Dermis blood vessel endothelial cell (primary cell): ENCODE data around the gene ADK. TPM values are rescaled to one million over a fixed set of nuclear protein-coding genes. Genes with fewer than 3 reads are reported as not detected.
"Not testable (repeated sequence)": the region's sequence is repeated elsewhere in the genome, so short reads cannot be mapped to it uniquely, and the experiment has no call there.

Experiments used
- DNase-seq: peaks from one replicate; pipeline ENCODE4 v3.0.0; 2010
- total RNA-seq: library from RNA; depleted of rRNA; stranded (reverse); fragments of >200 nt; gene quantifications from 2 replicates; pipeline ENCODE4 v1.2.3, GENCODE V29; 2014

ADK gene
- total RNA-seq, 1 donor from 2014 or later = 15.3 TPM

DNA sequence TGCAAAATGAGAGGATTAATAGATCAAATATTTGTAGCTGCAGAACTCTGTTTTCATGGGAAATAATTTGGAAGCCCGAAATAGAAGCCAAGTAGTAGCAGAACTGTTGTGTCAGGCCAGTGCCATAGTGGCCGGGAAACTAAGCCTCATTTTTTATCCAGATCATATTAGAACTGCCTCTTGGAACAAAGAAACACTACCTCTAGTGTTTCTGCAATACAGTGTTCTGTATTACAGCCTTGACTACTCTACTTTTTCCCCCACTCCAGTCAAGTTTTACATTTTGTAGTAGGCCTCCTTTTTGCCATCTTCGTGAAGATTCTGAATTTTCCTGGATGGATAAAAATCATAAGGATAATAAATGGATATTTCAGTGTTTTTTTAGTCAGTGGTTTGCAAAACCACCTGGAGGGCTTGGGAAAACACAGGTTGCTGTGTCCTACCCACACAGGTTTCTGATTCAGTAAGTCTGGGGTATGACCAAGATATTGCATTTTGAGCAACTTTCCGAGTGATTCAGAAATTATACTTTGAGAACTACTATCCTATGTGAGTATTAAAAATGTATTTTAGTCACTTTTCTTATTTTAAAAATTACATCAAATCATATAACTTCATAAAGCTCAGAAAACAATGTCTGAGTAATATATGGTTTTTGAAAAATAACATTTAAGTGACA is 349.1 kb downstream of the ADK start:
- DNase-seq = no peak

- peak; percentile 53 for DNase-seq
Measured at GRCh38 chr10:74500816-74501215, 349.8 kb downstream of the ADK start.

- peak; percentile 83 for DNase-seq
Measured at GRCh38 chr10:74502963-74503608, 352.1 kb downstream of the ADK start.

GRCh38 chr10:74507951-74508350 is 356.9 kb downstream of the ADK start:
- no peak for DNase-seq

GRCh38 chr10:74510594-74510993 is 359.6 kb downstream of the ADK start:
- DNase-seq = no peak

- no peak for DNase-seq
Measured at GRCh38 chr10:74511051-74511450, 360.0 kb downstream of the ADK start.

DNA sequence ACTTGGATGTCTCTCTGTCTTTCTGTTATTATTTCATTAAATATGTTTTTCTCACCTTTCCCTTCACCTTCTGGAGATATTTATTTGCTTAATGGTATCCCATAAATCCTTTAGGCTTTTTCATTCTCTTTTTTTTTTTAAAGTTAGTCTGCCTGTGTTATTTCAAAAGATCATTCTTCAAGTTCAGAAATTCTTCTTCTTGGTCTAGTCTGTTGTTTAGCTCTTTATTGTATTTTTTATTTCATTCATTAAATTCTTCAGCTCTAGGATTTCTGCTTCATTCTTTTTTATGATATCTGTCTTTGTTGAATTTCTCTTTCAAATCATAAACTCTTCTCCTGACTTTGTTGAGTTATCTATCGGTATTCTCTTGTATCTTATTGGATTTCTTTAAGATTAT is 363.3 kb downstream of the ADK start:
- DNase-seq = no peak

- no peak for DNase-seq
Measured at GRCh38 chr10:74518061-74518460, 367.0 kb downstream of the ADK start.

DNA sequence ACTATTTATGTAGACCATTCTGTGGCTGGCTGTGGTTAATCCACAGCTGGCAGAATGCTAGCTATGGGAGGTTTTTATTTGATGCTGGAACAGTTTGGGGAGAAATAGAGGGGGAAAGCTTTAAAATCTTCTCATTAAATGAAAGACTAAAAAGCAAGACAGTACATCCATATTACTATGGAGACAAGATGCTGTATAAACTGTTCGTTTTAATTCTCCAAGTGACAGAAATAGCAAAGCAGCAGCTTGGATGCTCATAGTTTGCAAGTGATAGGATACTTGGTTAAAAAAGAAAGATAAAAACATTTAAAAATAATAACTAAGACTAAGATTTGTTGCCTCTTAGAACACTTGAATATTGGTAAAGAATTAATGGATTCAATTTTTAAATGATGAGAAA is 370.5 kb downstream of the ADK start:
- no peak for DNase-seq

DNA sequence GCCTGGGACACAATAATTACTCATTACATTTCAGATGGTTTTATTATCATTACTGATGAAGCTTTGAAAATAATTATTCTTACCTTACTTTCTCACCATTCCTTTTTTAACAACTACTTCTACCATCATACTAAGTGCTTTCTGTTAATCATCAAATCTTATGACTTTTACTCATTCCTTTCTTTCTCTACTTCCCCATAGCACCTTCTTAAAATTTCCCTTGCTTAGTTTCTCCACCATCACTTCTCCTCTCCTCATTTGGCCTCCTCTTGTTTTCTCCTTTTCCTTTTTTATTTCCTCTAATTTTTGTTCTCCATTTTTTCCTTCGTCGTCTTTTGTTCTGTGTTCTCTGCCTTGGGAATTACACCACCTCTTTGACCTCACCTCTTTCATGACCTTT is 372.2 kb downstream of the ADK start:
- DNase-seq = no peak

DNA sequence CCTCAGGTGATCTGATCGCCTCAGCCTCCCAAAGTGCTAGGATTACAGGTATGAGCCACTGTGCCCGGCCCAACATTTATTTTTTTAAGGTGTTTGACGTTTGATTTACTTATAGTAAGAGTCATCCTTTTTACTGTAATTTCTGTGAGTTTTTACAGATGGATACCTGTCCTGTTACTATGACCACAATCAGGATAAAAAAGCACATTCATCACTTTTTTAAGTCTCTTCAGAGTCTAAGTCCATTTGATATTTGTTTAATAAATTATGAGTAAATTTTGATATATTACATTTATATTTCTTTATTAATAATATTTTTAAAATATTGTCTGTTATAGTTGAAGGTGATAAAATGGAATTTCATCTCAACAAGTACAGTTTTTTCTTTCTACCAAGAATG is 374.9 kb downstream of the ADK start:
- no peak for DNase-seq

GRCh38 chr10:74527611-74528010 is 376.6 kb downstream of the ADK start:
- not testable (repeated sequence) for DNase-seq

- DNase-seq = no peak
Measured at GRCh38 chr10:74529205-74529604, 378.2 kb downstream of the ADK start.

DNA sequence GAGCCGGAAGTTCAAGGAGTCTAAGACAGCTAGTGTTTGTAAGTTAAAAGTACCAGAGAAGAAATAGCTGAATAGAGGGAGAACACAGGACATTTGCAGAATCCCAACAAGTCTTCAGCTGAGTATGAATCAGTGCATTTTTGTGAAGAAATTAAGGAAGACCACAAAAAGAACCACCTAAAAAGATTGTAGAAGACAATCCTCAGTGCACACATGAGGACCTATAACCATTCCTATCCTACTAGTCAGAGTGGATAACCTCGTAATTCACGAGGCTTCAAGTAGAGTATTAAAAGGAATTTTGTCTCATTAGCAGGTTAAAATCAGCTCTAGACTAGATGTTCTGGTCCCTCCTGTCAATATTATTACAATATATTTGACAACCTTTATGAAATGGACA is 380.0 kb downstream of the ADK start:
- DNase-seq = no peak

GRCh38 chr10:74539317-74539716 is 388.3 kb downstream of the ADK start:
- DNase-seq = no peak

GRCh38 chr10:74541375-74541774 is 390.4 kb downstream of the ADK start:
- no peak for DNase-seq

DNA sequence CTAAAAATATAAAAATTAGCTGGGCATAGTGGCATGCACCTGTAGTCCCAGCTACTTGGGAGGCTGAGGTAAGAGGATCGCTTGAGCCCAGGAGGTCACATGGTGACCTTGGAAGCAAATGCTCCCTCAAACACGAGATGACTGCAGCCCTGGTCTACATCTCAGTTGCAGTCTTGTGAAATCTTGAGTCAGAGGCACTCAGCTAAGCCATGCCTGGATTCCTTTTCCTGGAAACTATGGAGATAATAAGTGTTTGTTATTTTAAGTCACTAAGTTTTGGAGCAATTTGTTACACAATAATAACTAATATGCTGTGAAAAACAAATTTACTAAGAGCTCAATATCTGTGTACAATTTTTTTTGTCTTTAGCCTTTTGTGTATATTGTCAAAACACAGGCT is 391.1 kb downstream of the ADK start:
- peak; percentile 27 for DNase-seq

DNA sequence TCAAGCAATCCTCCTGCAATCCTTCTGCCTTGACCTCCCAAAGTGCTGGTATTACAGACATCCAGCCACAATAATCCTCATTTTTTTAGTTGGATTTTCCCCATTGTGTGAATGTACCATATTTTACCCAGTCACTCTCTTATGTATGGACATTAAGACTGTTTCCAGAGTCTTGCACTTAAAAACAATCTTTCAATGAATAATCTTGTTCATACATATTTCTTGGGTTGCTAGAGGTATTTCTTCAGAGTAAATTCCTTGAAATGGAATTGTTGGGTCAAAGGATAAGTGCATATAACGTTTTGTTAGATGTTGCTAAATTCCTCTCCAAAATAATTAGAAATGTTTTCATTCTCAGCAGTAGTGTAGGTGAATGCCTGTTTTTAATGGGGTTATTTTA is 392.3 kb downstream of the ADK start:
- DNase-seq = no peak

GRCh38 chr10:74544106-74544505 is 393.1 kb downstream of the ADK start:
- DNase-seq = peak; percentile 34

- DNase-seq = peak; percentile 14
Measured at GRCh38 chr10:74548676-74549075, 397.7 kb downstream of the ADK start.

- DNase-seq = no peak
Measured at GRCh38 chr10:74556072-74556705, 405.2 kb downstream of the ADK start.

DNA sequence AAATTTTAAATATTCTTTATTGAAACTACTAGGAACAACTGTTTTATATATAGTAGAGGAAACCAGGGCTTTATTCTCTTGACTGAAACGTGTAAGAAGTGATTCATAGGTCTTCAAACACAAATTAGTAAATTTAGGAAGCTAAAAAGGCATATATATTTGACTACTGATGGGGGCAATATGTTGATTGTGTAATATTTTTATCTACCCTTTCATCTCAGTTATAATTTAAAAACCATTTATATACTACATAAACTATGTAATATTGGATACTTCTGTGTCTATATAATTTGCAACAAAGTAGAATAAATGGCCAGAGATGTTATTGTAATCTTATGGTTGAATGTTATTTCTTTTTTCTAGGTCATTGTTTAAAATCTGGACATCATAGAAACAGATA is 406.1 kb downstream of the ADK start:
- DNase-seq = no peak

GRCh38 chr10:74558403-74558802 is 407.4 kb downstream of the ADK start:
- DNase-seq = no peak

GRCh38 chr10:74558897-74559296 is 407.9 kb downstream of the ADK start:
- no peak for DNase-seq
